ELR (cell line): ENCODE measurements around the gene CILP2.

ENCODE experiments used
- DNase-seq: peaks from one replicate; pipeline ENCODE4 v3.0.0-alpha.2; 2015; ENCODE audit warnings: low read depth

CILP2 gene

DNA sequence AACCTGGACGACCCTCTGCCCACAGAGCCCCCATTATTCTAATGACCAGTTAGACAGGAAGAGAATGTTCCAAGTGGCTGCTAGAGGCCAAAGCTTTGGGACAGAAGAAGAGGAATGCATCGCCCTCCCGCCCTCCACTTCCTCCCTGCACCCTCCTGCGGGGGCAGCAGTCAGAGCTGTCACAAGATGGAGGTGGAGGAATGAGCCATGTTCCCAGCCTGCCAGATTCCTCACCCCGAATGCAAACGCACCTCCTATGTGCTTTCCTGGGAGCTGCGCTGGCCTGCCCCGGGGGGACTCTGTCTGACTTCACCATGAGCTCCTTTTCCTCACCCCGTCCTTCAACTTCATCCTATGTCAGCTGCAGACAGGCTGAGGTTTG, 7.7 kb upstream of the CILP2 start:
- DNase-seq = peak; percentile 34

DNA sequence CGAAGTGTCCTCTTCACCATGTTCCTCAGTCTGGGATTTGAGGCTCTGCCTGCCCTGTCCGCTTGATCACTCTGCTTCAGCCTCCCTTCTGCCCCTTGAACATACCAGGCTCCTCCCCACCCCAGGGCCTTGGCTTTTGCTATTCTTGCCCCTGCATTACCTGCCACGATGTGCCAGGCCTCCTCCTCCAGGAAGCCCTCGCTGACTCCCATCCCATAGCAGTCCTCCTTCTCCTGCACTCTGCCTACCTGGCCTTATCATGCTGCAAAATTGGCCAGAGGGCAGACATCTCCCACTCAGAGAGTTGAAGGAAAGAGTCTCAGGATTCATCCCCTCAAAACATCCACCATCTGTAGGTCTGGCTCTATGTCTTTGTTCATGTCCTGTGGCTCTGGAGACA, 7.2 kb upstream of the CILP2 start:
- no peak for DNase-seq

DNA sequence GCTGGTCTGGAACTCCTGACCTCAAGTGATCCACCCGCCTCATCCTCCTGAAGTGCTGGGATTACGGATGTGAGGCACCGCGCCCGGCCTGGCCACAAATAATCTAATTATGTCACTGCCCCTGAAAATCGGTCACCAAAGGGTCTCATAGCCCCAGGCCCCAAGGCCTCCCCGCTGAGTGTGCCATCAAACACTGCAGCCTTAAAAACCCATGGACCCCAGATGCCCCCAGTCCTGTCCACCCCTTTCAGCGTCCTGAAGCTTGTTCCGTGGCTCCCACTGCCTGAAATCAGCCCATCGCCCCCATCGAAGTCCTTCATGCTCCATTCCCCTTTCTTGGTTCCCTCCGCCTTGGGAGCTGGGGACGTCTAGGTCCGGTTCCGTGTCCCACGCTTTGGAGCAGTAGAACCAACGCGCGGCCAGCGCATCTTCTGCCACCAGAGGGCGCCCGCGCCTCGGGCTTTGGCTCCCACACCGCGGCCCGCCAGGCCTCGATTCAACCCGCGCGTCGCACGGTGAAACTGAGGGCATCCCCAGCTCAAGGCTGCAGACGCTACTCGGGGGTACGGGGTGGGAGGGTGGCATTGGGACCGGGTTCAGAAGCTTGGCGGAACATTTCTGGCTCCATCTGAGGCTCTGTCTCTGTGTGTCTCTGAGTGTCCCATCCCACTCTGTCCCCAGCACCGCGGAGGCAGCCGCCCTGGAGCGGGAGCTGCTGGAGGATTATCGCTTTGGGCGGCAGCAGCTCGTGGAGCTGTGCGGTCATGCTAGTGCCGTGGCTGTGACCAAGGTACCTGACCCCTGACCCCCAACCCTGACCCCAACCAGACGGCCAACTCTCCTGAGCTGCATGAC, 5.9 kb upstream of the CILP2 start:
- peak; percentile 77 for DNase-seq

DNA sequence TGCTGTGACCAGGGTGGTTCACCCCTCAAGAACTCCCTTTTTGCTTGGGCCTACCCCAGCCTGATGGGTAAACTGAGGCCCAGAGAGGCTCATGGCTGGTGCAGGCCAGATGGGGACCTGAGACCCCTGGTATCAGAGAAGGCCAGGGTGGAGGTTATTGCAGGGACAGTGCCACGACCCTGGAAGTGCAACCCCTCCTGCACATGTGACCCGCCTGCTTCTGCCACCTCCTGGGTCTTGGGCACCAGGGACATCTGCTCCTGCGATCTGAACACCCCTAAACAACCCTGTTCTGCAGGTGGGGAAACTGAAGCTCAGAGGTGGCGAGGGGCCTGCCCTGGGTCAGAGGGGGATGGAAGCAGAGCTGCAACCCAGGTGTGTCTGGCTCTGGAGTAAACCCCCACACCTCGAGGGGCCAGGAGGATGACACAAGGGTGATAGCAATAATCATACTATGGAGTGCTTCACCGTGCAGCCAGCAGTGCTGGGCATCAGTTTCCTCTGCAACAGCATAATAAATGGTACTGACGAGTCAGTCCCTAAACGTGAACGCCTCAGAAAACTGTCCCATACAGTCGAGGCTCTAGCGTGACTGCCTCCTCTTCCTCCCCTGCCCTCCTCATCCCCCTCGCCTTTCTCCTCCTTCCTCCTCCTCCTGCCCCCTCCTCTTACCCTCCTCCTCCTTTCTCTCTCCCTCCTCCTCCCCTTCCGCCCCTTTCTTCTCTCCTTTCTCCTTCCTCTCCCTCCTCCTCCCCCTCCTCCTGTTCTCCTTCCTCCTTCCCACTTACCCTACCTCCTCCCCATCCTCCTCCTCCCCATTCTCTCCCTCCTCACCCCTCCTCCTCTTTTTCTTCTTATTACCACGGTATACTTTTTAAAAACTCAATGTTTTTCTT, 5.0 kb upstream of the CILP2 start:
- DNase-seq = no peak

DNA sequence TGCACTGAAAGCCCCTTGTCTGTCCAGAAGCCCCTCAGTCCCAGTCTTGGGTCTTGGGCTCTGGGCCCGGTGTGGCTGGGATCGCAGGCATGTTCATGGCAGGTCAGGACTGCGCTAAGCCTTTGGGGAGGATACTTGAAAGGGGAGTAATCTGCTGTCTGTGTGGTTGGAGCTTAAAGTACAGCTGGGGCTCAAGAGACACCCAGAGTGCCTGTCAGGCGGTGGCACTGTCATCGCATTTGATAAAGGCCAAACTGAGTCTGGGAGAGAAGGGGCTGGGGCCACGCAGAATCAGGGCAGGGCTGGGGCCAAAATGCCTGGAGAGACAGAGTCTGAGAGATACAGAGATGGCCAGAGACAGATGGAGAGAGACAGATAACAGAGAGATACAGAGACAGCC, 4.2 kb upstream of the CILP2 start:
- DNase-seq = no peak

DNA sequence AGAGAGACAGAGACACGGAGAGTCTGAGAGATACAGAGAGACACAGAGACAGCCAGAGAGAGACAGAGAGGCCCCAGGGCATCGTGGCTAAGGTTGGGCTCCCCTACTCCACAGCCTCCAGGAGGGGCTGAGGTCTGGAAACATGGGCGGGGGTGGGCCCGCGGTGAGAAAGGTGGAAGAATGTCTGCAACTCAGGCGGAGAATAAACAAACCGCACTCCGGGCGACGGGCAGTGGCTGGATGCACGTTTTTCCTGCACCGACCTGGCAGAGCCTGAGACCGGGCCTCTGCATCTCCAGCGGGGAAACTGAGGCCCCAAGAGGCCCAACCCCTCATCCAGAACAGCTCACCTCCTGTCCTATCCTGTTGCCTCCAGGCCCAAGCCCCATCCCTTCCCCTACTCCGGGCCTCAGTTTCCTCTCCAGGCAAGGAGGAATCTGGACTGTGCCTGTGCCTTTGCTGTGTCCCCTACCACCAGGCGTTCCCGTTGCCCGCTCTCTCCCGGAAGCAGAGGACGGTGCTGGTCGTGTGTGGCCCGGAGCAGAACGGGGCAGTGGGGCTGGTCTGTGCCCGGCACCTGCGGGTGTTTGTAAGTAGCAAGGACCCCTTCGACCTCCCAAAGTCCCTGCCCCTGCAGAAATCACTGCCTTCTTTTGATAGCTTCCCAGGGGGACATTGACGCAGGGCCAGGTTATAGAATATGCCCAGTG, 3.4 kb upstream of the CILP2 start:
- DNase-seq = no peak

DNA sequence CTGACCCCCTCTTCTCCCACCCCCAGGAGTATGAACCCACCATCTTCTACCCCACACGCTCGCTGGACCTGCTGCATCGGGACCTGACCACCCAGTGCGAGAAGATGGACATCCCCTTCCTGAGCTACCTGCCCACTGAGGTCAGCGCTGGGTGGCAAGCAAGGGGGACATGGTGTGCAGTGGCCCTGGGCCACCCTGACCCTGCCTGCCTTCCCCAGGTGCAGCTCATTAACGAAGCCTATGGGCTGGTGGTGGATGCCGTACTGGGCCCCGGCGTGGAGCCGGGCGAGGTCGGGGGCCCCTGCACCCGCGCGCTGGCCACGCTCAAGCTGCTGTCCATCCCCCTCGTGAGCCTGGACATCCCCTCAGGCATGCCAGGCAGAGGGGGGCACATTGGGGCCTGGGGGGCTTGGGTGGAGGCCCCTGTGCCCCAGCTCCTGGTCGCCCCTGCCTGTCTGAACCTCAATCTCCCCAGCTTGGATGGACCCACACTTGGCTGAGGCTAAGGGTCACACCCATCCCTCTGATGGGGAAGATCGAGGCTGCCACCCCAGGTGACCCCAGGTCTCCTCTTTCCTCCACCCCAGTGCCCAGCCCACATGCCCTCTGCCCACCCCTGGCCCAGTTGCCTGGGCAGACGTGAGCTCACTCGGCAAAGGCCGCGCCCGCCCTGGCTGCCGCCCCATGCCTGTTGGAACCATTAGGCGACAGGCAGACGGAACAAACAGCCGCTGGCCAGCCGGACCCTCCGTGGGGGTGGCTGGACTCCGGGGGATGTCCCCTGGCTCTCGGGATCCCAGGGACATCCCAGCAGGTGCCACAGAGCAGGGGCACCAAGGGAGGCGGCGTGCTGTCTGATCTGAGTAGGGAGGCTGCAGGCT, 2.5 kb upstream of the CILP2 start:
- no peak for DNase-seq

DNA sequence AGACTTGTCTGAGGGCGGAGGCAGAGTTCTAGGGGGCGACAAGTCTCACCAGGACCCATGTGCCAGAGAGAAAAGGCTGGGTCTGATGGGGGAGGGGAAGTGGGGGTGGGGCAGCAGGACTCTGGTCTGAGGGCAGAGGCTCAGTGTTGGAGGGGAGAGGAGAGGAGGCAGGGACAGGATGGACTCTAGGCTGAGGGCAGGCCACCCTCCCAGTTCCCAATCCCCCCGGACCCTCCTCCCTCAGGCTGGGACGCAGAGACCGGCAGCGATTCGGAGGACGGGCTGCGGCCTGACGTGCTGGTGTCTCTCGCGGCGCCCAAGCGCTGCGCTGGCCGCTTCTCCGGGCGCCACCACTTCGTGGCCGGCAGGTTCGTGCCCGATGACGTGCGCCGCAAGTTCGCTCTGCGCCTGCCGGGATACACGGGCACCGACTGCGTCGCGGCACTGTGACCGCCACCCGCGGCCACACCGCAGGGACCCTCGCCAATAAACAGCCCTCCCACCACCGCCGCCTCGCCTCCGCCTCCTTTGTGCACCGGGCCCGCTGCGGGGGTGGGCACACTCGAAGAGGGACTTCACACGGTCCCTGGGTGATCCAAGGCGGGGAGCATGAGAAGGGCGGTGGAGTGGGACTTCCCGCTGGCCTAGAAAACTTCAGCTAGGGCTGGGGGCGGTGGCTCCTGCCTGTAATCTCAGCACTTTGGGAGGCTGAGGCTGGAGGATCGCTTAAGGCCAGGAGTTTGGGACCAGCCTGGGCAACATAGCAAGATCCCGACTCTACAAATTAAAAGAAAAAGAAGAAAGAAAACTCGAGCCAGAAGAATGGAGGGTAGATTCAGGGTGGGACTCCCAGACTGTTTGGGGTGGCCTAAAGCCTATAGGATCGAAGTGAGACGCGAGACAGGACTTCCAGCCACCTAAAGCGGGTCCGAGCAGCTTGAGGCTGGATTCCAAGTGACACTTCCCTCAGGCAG, 703 bp upstream of the CILP2 start:
- no peak for DNase-seq

DNA sequence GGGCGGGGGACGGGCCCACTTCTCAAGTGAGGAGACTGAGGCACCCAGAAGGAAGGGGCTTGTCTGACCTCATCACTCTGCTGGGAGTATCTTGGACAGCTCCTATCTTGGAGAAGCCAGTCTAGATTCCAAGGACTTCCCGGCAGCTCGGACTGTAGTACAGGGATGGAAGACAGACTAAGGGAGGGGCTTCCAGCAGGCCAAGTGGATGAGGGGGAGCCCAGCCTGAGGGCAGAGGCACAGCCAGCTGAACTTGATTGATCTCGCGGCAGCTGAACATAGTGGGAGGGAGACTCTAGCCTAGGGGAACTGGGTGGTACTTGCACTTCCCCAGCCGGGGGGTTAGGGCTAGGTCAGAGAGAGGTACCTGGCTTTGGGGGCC, 711 bp downstream of the CILP2 start:
- no peak for DNase-seq

DNA sequence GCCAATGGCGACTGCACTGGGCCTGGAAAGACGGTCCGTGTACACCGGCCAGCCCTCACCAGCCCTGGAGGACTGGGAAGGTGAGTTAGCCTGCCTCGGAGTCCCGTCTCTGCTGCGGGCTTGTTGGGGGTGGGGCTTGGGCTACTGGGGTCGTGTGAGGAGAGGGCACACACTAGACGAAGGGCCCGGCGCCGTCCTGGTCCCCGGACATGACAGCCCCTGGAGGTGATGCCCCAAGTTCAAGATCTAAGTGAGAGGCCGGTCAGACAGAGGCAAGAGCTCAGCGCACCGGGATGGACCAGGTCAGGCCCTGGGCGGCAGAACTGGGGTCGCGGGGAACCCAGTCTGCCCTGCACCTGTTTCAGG, 1.6 kb downstream of the CILP2 start:
- no peak for DNase-seq

DNA sequence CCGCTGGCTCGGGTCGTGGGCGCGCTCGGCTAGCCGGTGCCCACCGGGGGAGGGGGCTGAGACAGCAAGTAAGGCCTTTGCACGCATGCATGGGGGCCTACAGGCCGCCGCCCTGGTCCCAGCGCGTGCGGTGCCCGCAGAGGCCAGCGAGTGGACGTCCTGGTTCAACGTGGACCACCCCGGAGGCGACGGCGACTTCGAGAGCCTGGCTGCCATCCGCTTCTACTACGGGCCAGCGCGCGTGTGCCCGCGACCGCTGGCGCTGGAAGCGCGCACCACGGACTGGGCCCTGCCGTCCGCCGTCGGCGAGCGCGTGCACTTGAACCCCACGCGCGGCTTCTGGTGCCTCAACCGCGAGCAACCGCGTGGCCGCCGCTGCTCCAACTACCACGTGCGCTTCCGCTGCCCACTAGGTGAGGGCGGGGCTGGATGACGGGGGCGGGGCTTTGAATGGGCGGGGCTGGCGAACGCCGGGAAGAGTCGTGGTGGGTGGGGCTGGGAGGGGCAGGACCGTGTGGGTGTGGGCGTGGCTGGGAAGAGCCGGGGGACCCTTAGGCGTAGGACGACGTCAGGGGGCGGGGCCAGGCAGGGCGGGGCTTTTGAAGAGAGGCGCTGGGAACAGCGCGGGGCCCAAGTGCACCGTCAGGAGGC, 2.1 kb downstream of the CILP2 start:
- DNase-seq = peak; percentile 58

DNA sequence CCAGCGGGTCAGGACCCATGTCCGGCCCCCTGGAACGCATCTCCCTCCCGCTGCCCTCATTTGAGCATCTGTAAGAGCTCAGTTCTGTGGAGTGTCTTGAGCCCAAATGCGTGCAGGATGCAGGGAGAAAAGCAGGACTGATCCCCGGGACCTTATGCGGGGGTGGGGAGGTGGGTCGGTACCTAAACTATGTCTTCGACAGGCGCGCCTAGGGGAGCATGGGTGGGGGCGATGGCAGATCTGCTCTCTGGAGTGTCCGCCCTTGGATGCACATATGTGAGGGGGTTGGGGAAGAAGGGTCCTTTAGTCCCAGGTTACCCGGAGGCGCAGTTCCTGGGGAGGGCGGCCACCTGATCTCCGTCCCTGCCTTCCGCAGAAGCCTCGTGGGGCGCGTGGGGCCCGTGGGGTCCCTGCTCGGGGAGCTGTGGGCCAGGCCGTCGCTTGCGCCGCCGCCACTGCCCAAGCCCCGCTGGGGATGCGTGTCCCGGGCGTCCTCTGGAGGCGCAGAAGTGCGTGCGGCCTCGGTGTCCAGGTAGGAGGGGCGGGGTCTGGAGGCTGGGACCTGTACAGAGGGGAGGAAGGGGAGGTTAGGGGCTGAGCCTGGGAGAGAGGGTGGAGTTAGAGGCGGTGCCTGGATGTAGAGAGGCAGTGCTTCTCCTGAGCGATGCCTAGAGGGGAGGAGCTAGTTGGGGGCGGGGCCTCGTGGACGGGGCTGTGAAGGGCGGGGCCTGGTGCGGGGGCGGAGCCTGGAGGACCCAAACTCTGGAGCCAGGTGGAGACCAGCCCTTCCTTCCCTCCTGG, 2.9 kb downstream of the CILP2 start:
- peak; percentile 60 for DNase-seq

DNA sequence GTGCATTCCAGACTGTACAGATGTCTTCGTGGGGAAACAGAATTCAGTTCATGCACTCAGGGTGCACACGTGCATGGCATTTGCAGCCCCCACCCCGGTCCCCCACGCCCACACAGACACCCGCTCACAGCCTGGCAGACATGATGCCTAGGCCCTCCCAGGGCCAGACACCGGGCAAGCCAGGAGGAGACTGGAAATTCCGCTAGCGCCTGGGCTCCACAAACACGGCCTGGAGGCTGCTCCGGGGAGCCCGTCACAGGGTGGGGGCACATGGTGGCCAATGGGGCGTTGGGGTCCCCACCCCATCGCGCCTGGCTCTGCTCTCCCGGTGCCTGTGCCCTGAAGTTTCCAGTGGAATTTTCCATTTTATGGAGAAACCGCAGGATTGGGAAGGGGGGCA, 3.6 kb downstream of the CILP2 start:
- no peak for DNase-seq

DNA sequence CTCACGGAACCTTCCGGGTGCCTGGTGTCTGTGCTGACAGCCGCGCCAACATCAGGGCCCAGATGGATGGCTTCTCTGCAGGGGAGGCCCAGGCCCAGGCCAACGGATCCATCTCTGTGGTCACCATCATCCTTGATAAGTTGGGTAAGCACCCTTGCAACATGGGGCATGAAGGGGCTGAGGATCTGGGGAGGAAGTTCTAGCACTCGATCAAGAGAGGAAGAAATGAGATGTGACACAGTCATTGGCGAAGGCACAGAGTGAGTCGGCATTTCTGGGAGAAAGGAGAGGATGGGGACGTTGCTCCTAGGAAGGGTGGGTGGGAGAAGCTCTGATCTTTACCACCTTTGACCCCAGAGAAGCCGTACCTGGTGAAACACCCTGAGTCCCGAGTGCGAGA, 4.4 kb downstream of the CILP2 start:
- DNase-seq = no peak

DNA sequence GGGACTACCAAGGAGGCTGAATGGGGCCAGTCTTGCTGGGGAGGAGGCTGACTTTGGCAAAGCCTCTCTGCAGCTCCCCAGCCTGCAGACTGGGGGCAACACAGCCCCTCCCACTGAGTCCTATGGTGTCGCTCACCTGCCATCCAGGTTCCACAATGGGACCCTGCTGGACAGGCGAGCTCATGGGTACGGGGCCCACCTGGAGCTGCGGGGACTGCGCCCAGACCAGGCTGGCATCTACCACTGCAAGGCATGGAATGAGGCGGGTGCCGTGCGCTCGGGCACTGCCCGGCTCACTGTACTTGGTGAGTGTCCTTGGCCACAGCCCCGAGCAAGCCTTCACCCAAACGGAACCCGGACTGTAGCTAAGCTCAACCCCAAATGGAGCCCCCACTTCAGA, 5.0 kb downstream of the CILP2 start:
- no peak for DNase-seq

DNA sequence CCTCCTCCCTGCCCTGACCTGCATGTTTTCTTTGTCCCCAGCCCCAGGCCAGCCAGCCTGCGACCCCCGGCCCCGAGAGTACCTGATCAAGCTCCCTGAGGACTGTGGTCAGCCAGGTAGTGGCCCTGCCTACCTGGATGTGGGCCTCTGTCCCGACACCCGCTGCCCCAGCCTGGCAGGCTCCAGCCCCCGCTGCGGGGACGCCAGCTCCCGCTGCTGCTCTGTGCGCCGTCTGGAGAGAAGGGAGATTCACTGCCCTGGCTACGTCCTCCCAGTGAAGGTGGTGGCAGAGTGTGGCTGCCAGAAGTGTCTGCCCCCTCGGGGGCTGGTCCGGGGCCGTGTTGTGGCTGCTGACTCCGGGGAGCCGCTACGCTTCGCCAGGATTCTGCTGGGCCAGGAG, 5.6 kb downstream of the CILP2 start:
- no peak for DNase-seq

DNA sequence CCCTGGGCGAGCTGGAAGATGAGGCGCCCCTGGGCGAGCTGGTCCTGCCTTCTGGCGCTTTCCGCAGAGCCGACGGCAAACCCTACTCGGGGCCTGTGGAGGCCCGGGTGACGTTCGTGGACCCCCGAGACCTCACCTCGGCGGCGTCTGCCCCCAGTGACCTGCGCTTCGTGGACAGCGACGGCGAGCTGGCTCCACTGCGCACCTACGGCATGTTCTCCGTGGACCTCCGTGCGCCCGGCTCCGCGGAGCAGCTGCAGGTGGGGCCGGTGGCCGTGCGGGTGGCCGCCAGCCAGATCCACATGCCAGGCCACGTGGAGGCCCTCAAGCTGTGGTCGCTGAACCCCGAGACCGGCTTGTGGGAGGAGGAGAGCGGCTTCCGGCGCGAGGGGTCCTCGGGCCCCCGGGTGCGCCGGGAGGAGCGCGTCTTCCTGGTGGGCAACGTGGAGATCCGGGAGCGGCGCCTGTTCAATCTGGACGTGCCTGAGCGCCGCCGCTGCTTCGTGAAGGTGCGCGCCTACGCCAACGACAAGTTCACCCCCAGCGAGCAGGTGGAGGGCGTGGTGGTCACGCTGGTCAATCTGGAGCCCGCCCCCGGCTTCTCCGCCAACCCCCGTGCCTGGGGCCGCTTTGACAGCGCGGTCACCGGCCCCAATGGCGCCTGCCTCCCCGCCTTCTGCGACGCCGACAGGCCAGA, 6.3 kb downstream of the CILP2 start:
- no peak for DNase-seq

DNA sequence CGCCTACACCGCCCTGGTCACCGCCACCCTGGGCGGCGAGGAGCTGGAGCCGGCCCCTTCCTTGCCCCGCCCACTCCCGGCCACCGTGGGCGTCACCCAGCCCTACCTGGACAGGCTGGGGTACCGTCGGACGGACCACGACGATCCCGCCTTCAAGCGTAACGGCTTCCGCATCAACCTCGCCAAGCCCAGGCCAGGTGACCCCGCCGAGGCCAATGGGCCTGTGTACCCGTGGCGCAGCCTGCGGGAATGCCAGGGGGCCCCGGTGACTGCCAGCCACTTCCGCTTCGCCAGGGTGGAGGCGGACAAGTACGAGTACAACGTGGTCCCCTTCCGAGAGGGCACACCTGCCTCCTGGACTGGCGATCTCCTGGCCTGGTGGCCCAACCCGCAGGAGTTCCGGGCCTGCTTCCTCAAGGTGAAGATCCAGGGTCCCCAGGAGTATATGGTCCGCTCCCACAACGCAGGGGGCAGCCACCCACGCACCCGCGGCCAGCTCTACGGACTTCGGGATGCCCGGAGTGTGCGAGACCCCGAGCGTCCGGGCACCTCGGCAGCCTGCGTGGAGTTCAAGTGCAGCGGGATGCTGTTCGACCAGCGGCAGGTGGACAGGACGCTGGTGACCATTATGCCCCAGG, 7.0 kb downstream of the CILP2 start:
- no peak for DNase-seq
